NCI-H1105 treated with DMSO at 0.1 percent for 48 hours (cell line): ENCODE data around the gene CERK.
"Not testable (repeated sequence)": the region's sequence is repeated elsewhere in the genome, so short reads cannot be mapped to it uniquely, and the experiment has no call there.

Experiments
- DNase-seq: peaks from one replicate; lab custom pipeline; 2025; lab: John Stamatoyannopoulos, UW

Gene CERK

GRCh38 chr22:46661221-46661851, 76.7 kb downstream of the CERK start:
- peak; percentile 82 for DNase-seq

DNA sequence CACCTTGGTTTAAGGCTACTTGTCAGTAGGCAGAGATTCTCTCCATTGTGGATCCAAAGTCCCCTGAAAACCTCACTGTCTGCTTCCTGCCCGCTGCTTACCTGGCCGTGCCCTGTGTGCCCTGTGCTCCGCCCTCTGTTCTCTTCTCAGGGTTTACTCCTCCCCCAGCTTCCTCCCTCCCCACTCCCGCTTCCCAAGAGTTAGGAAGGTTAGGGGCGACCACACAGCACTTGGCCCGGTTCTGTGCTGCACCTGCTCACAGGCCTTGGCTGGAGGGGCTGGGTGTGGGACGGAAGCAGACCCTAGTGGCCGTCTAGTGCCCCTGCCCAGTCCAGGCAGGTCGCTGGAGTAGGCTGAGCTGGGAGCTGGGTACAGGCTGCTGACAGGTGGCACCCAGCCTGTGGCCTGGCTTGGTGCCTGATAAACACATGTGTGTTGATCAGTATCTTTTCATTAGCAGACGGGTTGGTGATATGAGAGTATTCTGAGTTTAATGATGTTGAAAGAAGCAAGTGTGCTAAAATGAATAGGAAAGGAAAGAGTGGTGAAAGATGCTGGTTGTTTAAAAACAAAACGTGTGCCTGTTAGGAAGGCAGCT, 77.3 kb downstream of the CERK start:
- DNase-seq, result peak; percentile 88

GRCh38 chr22:46659791-46660186, 78.3 kb downstream of the CERK start:
- DNase-seq, result no peak

DNA sequence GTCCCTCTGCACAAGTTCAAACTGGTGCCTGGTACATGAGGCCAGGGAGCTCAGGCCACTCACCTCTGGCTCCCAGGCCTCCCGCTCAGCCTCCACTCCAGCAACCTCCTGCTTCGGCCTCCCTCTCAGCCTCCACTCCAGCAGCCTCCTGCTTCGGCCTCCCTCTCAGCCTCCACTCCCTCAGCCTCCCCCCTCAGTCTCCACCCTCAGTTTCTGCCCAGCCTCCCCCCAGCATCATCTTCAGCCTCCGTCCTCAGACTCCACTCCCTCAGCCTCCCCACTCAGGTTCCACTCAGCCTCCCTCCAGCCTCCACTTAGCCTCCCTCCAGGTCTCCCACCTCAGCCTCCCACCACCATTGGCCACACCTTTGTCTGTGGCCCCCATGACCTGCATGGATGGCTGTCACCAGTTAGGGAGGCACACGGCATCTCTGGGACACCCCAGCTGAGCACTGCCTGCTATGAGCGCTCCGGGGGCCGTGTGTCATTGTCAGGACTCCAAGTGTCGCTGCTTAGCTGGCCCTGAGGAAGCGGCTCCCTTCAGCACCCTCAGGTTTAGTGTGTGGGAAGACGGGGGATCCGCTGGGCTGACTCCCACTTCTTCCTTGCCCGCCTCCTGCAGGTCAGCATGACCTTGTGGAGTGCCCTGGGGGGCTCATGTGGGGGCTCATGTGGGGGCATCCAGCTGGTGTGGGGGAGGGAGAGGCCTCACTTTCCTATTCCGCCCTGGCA, 78.8 kb downstream of the CERK start:
- DNase-seq, result no peak

DNA sequence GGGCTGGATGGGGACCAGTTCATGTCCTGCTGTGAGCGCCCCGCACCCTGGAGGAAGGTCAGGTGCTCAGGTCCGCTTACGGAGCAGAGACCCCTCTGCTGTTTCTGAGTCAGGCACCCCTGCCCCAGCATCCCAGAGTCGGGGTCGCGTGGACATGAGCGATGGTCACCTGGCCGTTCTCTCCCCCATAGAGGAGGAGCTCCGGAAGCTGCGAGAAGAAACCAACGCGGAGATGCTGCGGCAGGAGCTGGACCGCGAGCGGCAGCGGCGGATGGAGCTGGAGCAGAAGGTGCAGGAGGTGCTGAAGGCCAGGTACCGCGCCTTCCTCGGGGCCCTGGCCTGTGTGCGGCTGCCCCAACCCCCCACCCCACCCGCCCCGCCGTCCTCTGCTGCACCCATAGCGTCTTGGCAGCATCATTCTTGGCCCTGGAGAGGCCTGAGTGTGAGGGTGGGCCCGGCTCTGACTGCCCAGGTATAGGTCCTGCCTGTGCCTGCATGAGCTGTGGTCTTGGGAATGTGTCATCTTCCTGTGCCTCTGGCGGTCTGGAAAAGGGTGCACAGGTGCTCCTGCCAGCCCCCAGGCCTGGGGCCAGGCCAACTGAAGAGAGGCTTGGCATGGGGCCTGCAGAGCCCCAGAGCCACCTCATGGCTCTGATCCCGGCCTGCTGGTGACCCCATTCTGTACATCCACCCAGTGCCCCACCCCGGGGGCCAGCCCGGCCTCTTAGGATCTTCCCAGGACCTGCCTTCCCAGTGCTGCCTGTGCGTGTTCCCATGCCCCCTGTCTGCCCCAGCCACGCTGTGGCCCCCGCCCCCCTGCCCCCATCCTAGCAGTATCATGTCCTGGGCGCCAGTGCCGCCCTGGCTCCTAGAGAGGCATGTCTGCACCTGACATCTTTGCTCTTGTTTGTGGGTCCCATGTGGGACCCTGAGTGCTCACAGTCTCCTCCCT, 79.8 kb downstream of the CERK start:
- DNase-seq, result no peak

GRCh38 chr22:46657655-46657953, 80.4 kb downstream of the CERK start:
- no peak for DNase-seq

DNA sequence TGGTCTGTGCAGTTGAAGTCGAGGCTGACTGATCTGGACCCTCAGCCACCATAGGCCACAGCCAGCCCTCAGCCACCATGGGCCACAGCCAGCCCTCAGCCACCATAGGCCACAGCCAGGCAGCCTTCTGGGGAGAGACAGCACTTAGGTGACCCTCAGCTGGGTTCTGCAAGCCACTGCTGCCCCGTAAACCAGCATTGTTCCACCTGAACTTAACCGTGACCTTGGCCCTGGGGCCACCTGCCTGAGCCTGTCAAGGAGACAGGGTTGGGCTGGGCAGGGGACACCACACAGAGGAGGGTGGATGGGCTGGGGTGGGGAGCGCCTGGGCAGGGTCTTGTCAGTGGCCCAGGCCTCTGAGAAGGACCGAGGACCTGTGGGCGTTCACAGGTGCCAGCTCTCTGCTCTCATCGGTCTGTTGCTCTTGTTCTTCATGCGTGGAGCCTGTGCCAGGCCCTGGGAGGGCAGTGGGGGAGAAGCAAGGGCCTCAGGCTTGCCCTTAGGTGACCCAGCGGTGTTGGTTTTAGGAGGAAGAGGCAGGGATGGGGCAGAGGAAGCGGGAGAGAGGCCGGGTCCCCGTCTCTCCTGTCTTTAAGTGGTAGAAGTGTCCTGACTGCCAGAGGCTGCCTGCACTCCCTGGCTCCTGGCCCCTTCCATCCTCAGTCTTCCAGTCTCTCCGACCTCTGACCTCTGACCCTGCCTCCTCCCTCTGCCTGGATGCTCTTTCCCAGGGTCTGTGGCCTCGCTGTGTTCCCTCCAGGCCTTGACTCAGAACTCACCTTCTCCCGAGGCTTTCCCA, 81.0 kb downstream of the CERK start:
- DNase-seq, result no peak

DNA sequence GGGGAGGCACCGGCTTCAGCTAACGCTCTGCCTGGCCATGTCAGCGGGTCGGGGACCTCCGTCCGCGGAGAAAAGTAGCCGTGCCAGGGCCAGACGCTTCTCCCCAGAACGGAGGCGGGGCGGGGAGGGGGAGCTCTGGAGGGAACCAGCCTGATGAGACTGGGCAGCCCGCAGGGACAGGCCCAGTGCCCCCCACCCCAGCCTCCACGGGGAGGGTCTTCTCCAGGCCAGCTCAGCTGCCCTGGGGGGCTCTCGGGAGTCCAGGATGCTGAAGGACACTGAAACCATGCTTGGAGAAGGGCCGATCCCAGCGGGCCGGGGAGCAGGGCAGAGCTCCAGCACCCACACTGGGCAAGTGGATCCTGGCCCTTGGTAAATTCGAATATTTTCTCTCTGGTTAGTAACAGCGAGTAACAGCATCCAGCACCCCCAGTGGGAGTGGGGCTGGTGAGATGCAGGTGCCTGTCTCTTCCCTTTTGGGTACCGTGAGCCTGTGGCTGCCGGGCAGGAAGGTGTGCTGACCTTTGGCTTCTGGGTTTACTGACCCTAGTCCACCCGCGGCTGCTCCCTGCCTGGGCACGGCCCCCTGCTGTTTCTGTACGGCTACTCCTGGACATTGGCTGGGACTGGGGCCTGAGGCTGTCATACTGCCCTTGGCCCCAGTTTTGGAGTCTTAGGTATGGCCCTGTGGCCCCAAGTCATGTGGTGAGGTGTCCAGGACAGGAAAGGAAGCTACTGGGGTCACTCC, 82.0 kb downstream of the CERK start:
- DNase-seq, result no peak

- DNase-seq, result no peak
Measured at GRCh38 chr22:46654927-46655595, 83.0 kb downstream of the CERK start.

GRCh38 chr22:46654426-46654825, 83.6 kb downstream of the CERK start:
- no peak for DNase-seq

GRCh38 chr22:46653596-46653995, 84.5 kb downstream of the CERK start:
- no peak for DNase-seq

- no peak for DNase-seq
Measured at GRCh38 chr22:46652847-46653331, 85.2 kb downstream of the CERK start.

DNA sequence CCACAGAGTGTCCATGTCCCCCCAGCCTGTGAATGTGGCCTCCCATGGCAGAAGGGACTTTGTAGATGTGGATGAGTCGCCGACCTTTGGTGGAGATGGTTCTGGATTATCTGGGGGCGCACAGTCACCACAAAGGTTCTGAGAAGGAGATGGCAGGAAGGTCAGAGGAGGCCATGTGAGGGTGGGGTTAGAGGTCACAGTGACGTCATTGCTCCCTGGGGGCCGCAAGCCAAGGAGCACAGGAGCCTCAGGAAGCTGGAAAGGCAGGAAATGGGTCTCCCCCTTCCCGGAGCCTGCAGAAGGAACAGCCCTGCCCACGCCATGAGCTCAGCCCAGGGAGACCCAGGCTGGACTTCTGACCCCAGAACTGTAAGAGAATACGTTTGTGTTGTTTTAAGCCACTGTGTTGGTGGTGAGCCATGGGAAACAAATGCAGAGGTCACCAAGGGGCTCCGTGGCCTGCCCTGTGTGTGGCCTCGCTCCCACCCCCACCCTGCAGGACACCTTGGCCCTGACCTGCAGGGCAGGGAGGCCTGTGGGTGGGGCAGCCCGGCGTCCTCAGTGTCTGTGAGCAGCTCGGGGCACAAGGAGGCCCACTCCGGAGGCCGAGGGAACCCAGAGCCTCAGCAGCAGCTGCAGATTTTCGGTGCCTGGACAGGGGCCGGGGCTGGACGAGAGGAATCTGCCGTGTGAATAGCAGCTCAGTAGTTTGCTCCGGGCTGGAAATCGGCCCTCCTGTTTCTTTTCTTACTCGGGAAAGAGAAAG, 85.8 kb downstream of the CERK start:
- DNase-seq, result no peak

GRCh38 chr22:46651316-46651715, 86.7 kb downstream of the CERK start:
- no peak for DNase-seq

- DNase-seq, result no peak
Measured at GRCh38 chr22:46650078-46650810, 87.8 kb downstream of the CERK start.

GRCh38 chr22:46649141-46650077, 88.6 kb downstream of the CERK start:
- peak; percentile 87 for DNase-seq

DNA sequence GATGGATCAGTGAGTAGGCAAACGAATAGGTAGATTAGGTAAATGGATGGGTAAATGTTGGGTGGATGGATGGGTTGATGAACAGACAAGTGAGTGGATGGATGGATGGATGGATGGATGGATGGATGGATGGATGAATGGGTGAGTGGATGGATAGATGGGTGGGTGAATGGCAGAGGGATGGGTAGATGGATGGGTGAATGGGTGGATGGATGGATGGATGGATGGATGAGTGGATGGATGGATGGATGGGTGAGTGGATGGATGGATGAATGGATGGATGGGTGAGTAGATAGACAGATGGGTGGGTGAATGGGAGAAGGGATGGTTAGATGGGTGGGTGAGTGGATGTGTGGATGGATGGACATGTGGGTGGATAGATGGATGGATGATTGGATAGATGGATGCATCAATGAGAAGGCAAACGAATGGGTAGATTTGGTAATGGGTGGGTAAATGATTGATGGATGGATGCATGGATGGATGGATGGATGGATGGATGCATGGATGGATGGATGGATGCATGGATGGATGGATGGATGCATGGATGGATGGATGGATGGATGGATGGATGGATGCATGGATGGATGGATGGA, 89.7 kb downstream of the CERK start:
- not testable (repeated sequence) for DNase-seq
